H1 (cell line): ENCODE measurements around the gene TMEM25. TPM values are rescaled to one million over a fixed set of nuclear protein-coding genes. Genes with fewer than 3 reads are reported as not detected.

Experiments used
- CTCF ChIA-PET: fragments of 300-600 bp; sonication (Branson Sonifier 250); formaldehyde crosslinking; loops from one replicate; lab custom pipeline; 2021; ENCODE audit not compliant: partially characterized antibody; lab: Charles Lee
- POLR2A ChIA-PET: fragments of 300-600 bp; sonication (Branson Sonifier 250); formaldehyde crosslinking; loops from one replicate; lab custom pipeline; 2021; ENCODE audit warnings: inconsistent platforms; ENCODE audit not compliant: partially characterized antibody; lab: Charles Lee
- DNase-seq, 2 experiments: peaks; one replicate each; pipeline versions ENCODE4 v3.0.0 to v3.0.0-alpha.2; 2010 to 2022; ENCODE audit warnings: low spot score in 2 of 2, low read depth in 1 of 2, mixed read lengths in 1 of 2
- FAIRE-seq: peaks from 2 replicates; lab custom pipeline; 2011; peaks lifted over from hg19 to GRCh38; lab: Jason Lieb, UNC
- H2AFZ ChIP-seq: 2 replicates; pipeline ENCODE4 v1.8.1; 2012; ENCODE audit warnings: low read length, inconsistent platforms
- H2AK5ac ChIP-seq: 2 replicates; pipeline ENCODE4 v1.6.1; 2013; ENCODE audit warnings: low read depth, low read length
- H2BK120ac ChIP-seq: replicated peaks from 2 replicates; pipeline ENCODE3; 2013; ENCODE audit warnings: low read depth, low read length, inconsistent platforms
- H2BK12ac ChIP-seq: 2 replicates; pipeline ENCODE4 v1.6.1; 2013; ENCODE audit warnings: low read depth, low read length
- H2BK15ac ChIP-seq: 2 replicates; pipeline ENCODE4 v1.6.1; 2013; ENCODE audit warnings: low read length
- H2BK20ac ChIP-seq: 2 replicates; pipeline ENCODE4 v1.6.1; 2013; ENCODE audit warnings: low read length
- H2BK5ac ChIP-seq: 2 replicates; pipeline ENCODE4 v1.6.1; 2013; ENCODE audit warnings: low read depth, low read length
- H3K14ac ChIP-seq: 2 replicates; pipeline ENCODE4 v1.6.1; 2013; ENCODE audit warnings: inconsistent platforms; ENCODE audit not compliant: insufficient read length
- H3K18ac ChIP-seq: 2 replicates; pipeline ENCODE4 v1.6.1; 2013; ENCODE audit warnings: low read length; ENCODE audit errors: extremely low read depth
- H3K23ac ChIP-seq: 2 replicates; pipeline ENCODE4 v1.6.1; 2013; ENCODE audit warnings: inconsistent platforms; ENCODE audit not compliant: insufficient read length
- H3K23me2 ChIP-seq: 2 replicates; pipeline ENCODE4 v1.6.1; 2013; ENCODE audit warnings: low read depth, low read length
- H3K27ac ChIP-seq: 2 replicates; pipeline ENCODE4 v1.6.1; 2011; ENCODE audit warnings: low read depth, low read length, inconsistent platforms
- H3K27me3 ChIP-seq, 4 experiments: replicated peaks in 1 of 4; 1 replicate in 1 of 4; 2 replicates in 3 of 4; pipeline versions ENCODE4 v1.6.1 to v1.8.1; 2011 to 2013; ENCODE audit warnings: low read length in 3 of 4, mild to moderate bottlenecking in 3 of 4, inconsistent platforms in 2 of 4, mixed read lengths in 2 of 4, moderate library complexity in 1 of 4; ENCODE audit not compliant: control insufficient read depth in 3 of 4, insufficient read depth in 3 of 4; ENCODE audit errors: extremely low read depth in 1 of 4
- H3K36me3 ChIP-seq, 4 experiments: 2 replicates each; pipeline versions ENCODE4 v1.6.1 to v1.8.1; 2011 to 2013; ENCODE audit warnings: mild to moderate bottlenecking in 4 of 4, low read length in 3 of 4, moderate library complexity in 2 of 4, control low read depth in 1 of 4, inconsistent platforms in 1 of 4; ENCODE audit not compliant: insufficient read depth in 4 of 4, control insufficient read depth in 2 of 4
- H3K4ac ChIP-seq: replicated peaks from 2 replicates; pipeline ENCODE3; 2013; ENCODE audit warnings: low read length, low read depth, mixed read lengths, inconsistent platforms; ENCODE audit not compliant: insufficient read length
- H3K4me1 ChIP-seq, 4 experiments: replicated peaks in 1 of 4; 1 replicate in 1 of 4; 2 replicates in 3 of 4; pipeline versions ENCODE4 v1.6.1 to v1.8.1; 2011 to 2013; ENCODE audit warnings: low read length in 3 of 4, inconsistent platforms in 2 of 4, mixed read lengths in 1 of 4; ENCODE audit not compliant: insufficient read depth in 4 of 4, control insufficient read depth in 3 of 4
- H3K4me2 ChIP-seq, 2 experiments: 2 replicates each; pipeline versions ENCODE4 v1.6.1 to v1.8.1; 2011 to 2013; ENCODE audit warnings: low read depth in 2 of 2, low read length in 2 of 2, control low read depth in 1 of 2, inconsistent platforms in 1 of 2, mild to moderate bottlenecking in 1 of 2; ENCODE audit not compliant: insufficient read depth in 1 of 2
- H3K4me3 ChIP-seq, 4 experiments: fragments of 200-600, 300-600 bp in 1 of 4; sonication (generic), shearing (Covaris generic), sonication (Bioruptor Twin) in 1 of 4; 2 replicates each; pipeline versions ENCODE4 v1.5.1 to v1.8.1; 2011 to 2016; ENCODE audit warnings: low read length in 4 of 4, low read depth in 3 of 4, control low read depth in 2 of 4, inconsistent platforms in 2 of 4, mild to moderate bottlenecking in 2 of 4, mixed read lengths in 1 of 4, moderate library complexity in 1 of 4; ENCODE audit not compliant: insufficient read depth in 2 of 4; ENCODE audit errors: extremely low read depth in 1 of 4
- H3K56ac ChIP-seq: replicated peaks from 2 replicates; pipeline ENCODE3; 2013; ENCODE audit warnings: low read depth, mild to moderate bottlenecking, mixed read lengths, low read length, inconsistent platforms; ENCODE audit not compliant: insufficient read length
- H3K79me1 ChIP-seq: 2 replicates; pipeline ENCODE4 v1.6.1; 2013; ENCODE audit warnings: low read depth, low read length, control low read depth
- H3K79me2 ChIP-seq, 2 experiments: 2 replicates each; pipeline versions ENCODE4 v1.6.1 to v1.8.1; 2012 to 2013; ENCODE audit warnings: low read length in 2 of 2, mild to moderate bottlenecking in 2 of 2, inconsistent platforms in 1 of 2; ENCODE audit not compliant: insufficient read depth in 2 of 2, control insufficient read depth in 1 of 2
- H3K9ac ChIP-seq, 4 experiments: replicated peaks in 1 of 4; 1 replicate in 1 of 4; 2 replicates in 3 of 4; pipeline versions ENCODE4 v1.6.1 to v1.8.1; 2011 to 2013; ENCODE audit warnings: low read depth in 3 of 4, low read length in 3 of 4, control low read depth in 2 of 4, mild to moderate bottlenecking in 2 of 4, moderate library complexity in 2 of 4, inconsistent platforms in 1 of 4; ENCODE audit errors: extremely low read depth in 1 of 4
- H3K9me3 ChIP-seq, 2 experiments: 2 replicates each; pipeline versions ENCODE4 v1.6.1 to v1.8.1; 2012 to 2013; ENCODE audit warnings: mild to moderate bottlenecking in 2 of 2, moderate library complexity in 2 of 2, control low read depth in 1 of 2, inconsistent platforms in 1 of 2, low read depth in 1 of 2, low read length in 1 of 2, mixed read lengths in 1 of 2; ENCODE audit not compliant: insufficient read depth in 2 of 2
- H4K20me1 ChIP-seq, 2 experiments: replicated peaks in 1 of 2; 2 replicates each; pipeline versions ENCODE3 to v1.8.1; 2011 to 2013; ENCODE audit warnings: inconsistent platforms in 2 of 2, low read length in 2 of 2, mild to moderate bottlenecking in 1 of 2; ENCODE audit not compliant: insufficient read depth in 2 of 2, control insufficient read depth in 1 of 2
- H4K5ac ChIP-seq: 2 replicates; pipeline ENCODE4 v1.6.1; 2013; ENCODE audit warnings: low read length, low read depth, mixed read lengths, inconsistent platforms; ENCODE audit not compliant: insufficient read length
- H4K8ac ChIP-seq: 2 replicates; pipeline ENCODE4 v1.8.0; 2013; ENCODE audit warnings: mild to moderate bottlenecking, moderate library complexity, low read length, inconsistent platforms; ENCODE audit not compliant: insufficient read depth; ENCODE audit errors: extremely low read depth
- H4K91ac ChIP-seq: replicated peaks from 2 replicates; pipeline ENCODE3; 2013; ENCODE audit warnings: low read length, mixed read lengths, inconsistent platforms; ENCODE audit not compliant: insufficient read length
- ATF2 ChIP-seq: IDR thresholded peaks from 2 replicates; pipeline ENCODE4 v1.6.1; 2012; ENCODE audit warnings: low read length, inconsistent platforms
- BACH1 ChIP-seq: IDR thresholded peaks from 2 replicates; pipeline ENCODE4 v1.6.1; 2012; ENCODE audit warnings: low read length, improper control_type of control experiment
- CEBPB ChIP-seq: IDR thresholded peaks from 2 replicates; pipeline ENCODE4 v1.6.1; 2012; ENCODE audit warnings: low read depth, low read length
- CHD2 ChIP-seq: IDR thresholded peaks from 2 replicates; pipeline ENCODE4 v1.6.1; 2012; ENCODE audit warnings: low read length, improper control_type of control experiment
- KDM4A ChIP-seq: IDR thresholded peaks from one replicate; pipeline ENCODE4 v1.7.1; 2012; ENCODE audit warnings: low read depth, mild to moderate bottlenecking, moderate library complexity, low read length, inconsistent platforms; ENCODE audit not compliant: severe bottlenecking
- NANOG ChIP-seq: IDR thresholded peaks from 2 replicates; pipeline ENCODE4 v1.6.1; 2011; ENCODE audit warnings: low read length, low read depth, mild to moderate bottlenecking, inconsistent platforms; ENCODE audit not compliant: insufficient read depth, poor library complexity, severe bottlenecking
- POLR2A ChIP-seq, 2 experiments: IDR thresholded peaks; 1 replicate in 1 of 2; 2 replicates in 1 of 2; pipeline ENCODE4 v1.6.1; 2011; ENCODE audit warnings: low read depth in 2 of 2, low read length in 2 of 2, mild to moderate bottlenecking in 2 of 2; ENCODE audit errors: control extremely low read depth in 1 of 2
- POLR2AphosphoS5 ChIP-seq: IDR thresholded peaks from 2 replicates; pipeline ENCODE4 v1.6.1; 2011; ENCODE audit warnings: low read depth, low read length
- SIX5 ChIP-seq: IDR thresholded peaks from 2 replicates; pipeline ENCODE4 v1.6.1; 2011; ENCODE audit warnings: mild to moderate bottlenecking, low read depth, low read length
- SP4 ChIP-seq: IDR thresholded peaks from 2 replicates; pipeline ENCODE4 v1.6.1; 2012; ENCODE audit warnings: low read length, inconsistent platforms
- USF2 ChIP-seq: IDR thresholded peaks from 2 replicates; pipeline ENCODE4 v1.6.1; 2011; ENCODE audit warnings: low read length, improper control_type of control experiment
- ZNF274 ChIP-seq: IDR thresholded peaks from 2 replicates; pipeline ENCODE4 v1.7.0; 2012; ENCODE audit warnings: low read length, borderline replicate concordance; ENCODE audit errors: extremely low read depth
- WGBS, 2 experiments: shearing (Covaris generic) in 1 of 2; methylation state at CpG; one replicate each; pipeline versions ENCODE4 v1.1.6 to v1.1.7; 2013 to 2015; ENCODE audit warnings: low lambda C conversion rate in 2 of 2, mixed read lengths in 2 of 2, inconsistent platforms in 1 of 2, low coverage in 1 of 2, missing lambda C conversion rate in 1 of 2; ENCODE audit not compliant: insufficient replicate concordance in 2 of 2, insufficient coverage in 1 of 2, insufficient read length in 1 of 2; ENCODE audit errors: extremely low coverage in 1 of 2, missing lambda C conversion rate in 1 of 2; 5-methylcytosine and 5-hydroxymethylcytosine counted together
- polyA plus RNA-seq, 7 experiments: library from polyadenylated mRNA; depleted of rRNA in 3 of 7; stranded (reverse) in 5 of 7; unstranded in 2 of 7; fragments of >200 nt in 5 of 7; fragments of 200-250 nt in 2 of 7; gene quantifications; 1 replicate in 5 of 7; 2 replicates in 1 of 7; 4 replicates in 1 of 7; pipeline versions ENCODE4 v1.2.1 to v1.2.3, GENCODE V29; 2011 to 2013; ENCODE audit warnings: missing spikeins in 2 of 7, mixed read lengths in 2 of 7
- total RNA-seq: library from RNA; stranded (reverse); fragmentation: NEBNext Ultra II Directional; extraction: Animal tissue kit (Norgen Biotek cat#: 25700); gene quantifications from 2 replicates; pipeline ENCODE4 v1.2.1, GENCODE V29; 2021

Gene TMEM25
- total and polyA plus RNA-seq, 2 of the 8 experiments (the other 6 are each of a cell fraction or from before 2014, with no cell fraction given) = 18.3 to 26.8 TPM

GRCh38 chr11:118537409-118537980 is 6.5 kb downstream of the TMEM25 start:
- 91% methylated on average over 6 of the region's 6 CpGs; no CpG with 5 or more reads in 1 of the 2 experiments for WGBS, 2 experiments
- ChIA-PET CTCF (interaction anchor here (0.7 kb wide), 1 partner anchor 84 kb away, joined by 3 read pairs; no protein-coding TSS in a partner anchor), POLR2A (interaction anchor here (1.0 to 1.5 kb wide), 2 partner anchors 9 to 20 kb away, joined by 3 read pairs; no protein-coding TSS in a partner anchor)
- no peak overlapping the region for H2BK120ac ChIP-seq
- H4K8ac ChIP-seq = no peak overlapping the region
- H3K23ac ChIP-seq = no peak overlapping the region
- no peak overlapping the region for H2AFZ ChIP-seq
- H4K5ac ChIP-seq = no peak overlapping the region
- H3K9me3 ChIP-seq = no peaks in the 10 kb centered on the region
- no peak overlapping the region for H3K4me3 ChIP-seq
- H3K56ac ChIP-seq = no peak overlapping the region
- no peak overlapping the region for H2BK15ac ChIP-seq
- no peak overlapping the region for H2BK5ac ChIP-seq
- H3K4ac ChIP-seq = no peak overlapping the region
- H2BK12ac ChIP-seq = no peak overlapping the region
- no peak overlapping the region for H3K9ac ChIP-seq
- H3K18ac ChIP-seq = no peak overlapping the region
- no peaks in the 10 kb centered on the region; a peak in 1 of 8 replicates for H3K36me3 ChIP-seq
- no peak overlapping the region for H3K14ac ChIP-seq
- H3K79me2 ChIP-seq = no peaks in the 10 kb centered on the region
- H2BK20ac ChIP-seq = no peak overlapping the region
- no peaks in the 10 kb centered on the region for H3K27me3 ChIP-seq
- H4K91ac ChIP-seq = no peak overlapping the region
- no peak overlapping the region for H3K4me2 ChIP-seq
- peaks cover 0 to 1% of the 10 kb centered on the region in 2 experiments for H4K20me1 ChIP-seq
- H3K4me1 ChIP-seq = no peaks in the 10 kb centered on the region
- H3K79me1 ChIP-seq = 0 out of 2 replicates have a peak, but pooled peaks cover 2% of the 10 kb centered on the region
- FAIRE-seq = no peak
- no peak for DNase-seq
- H3K23me2 ChIP-seq = no peaks in the 10 kb centered on the region
- H2AK5ac ChIP-seq = no peak overlapping the region
- H3K27ac ChIP-seq = no peak overlapping the region
- TF ChIP-seq CHD2 = no peak
- TF ChIP-seq SIX5 = no peak
- TF ChIP-seq ATF2 = no peak
- no peak for TF ChIP-seq NANOG
- no peak for TF ChIP-seq CEBPB
- TF ChIP-seq SP4 = no peak
- no peak for TF ChIP-seq KDM4A
- TF ChIP-seq BACH1 = no peak
- no peak for TF ChIP-seq POLR2AphosphoS5
- no peak for TF ChIP-seq USF2
- no peak for TF ChIP-seq ZNF274
- TF ChIP-seq POLR2A (IDR thresholded peaks at IDR 0.05; ENCODE audit: control extremely low read depth in 1 of 2, low read depth in 2 of 2, low read length in 2 of 2) = no peak
